Psoas muscle (tissue), 8 donors: ENCODE data around the gene DTNA. TPM values are rescaled to one million over a fixed set of nuclear protein-coding genes. Genes with fewer than 3 reads are reported as not detected.

Experiments
- ATAC-seq, 4 donors: fragments of 200-7000 bp; cut with Tn5 transposase; one replicate each; pipeline ENCODE4 v1.9.1; 2020; ENCODE audit warnings: moderate library complexity in 3 of 4, mild to moderate bottlenecking in 2 of 4
- DNase-seq, 2 donors: peaks; one replicate each; pipeline ENCODE4 v3.0.0-alpha.2; 2020
- H3K27ac ChIP-seq: fragments of 200-600 bp; one replicate; pipeline ENCODE4 v1.8.0; 2022
- H3K27me3 ChIP-seq, 3 donors: fragments of 200-600 bp in 1 of 3; one replicate each; pipeline versions ENCODE4 v1.6.1 to v1.8.0; 2013 to 2022; ENCODE audit warnings: low read length in 2 of 3, mild to moderate bottlenecking in 2 of 3, moderate library complexity in 1 of 3; ENCODE audit not compliant: insufficient read depth in 3 of 3
- H3K36me3 ChIP-seq, 2 donors: fragments of 200-600 bp in 1 of 2; one replicate each; pipeline versions ENCODE4 v1.6.1 to v1.8.0; 2013 to 2022; ENCODE audit warnings: low read depth in 1 of 2, mild to moderate bottlenecking in 1 of 2, moderate library complexity in 1 of 2; ENCODE audit not compliant: insufficient read depth in 1 of 2
- H3K4me1 ChIP-seq: fragments of 200-600 bp; one replicate; pipeline ENCODE4 v1.8.0; 2022
- H3K4me3 ChIP-seq: fragments of 200-600 bp; one replicate; pipeline ENCODE4 v1.8.0; 2022; ENCODE audit warnings: mild to moderate bottlenecking
- H3K9me3 ChIP-seq: fragments of 200-600 bp; one replicate; pipeline ENCODE4 v1.8.0; 2022
- CTCF ChIP-seq: fragments of 200-600 bp; IDR thresholded peaks from one replicate; pipeline ENCODE4 v1.8.0; 2022; ENCODE audit warnings: antibody characterized with exemption
- WGBS, 3 donors: extraction: QIAGEN DNeasy Blood & Tissue Kit; methylation state at CpG; one replicate each; pipeline versions ENCODE4 v1.1.6 to v1.1.7; 2013; 5-methylcytosine and 5-hydroxymethylcytosine counted together
- intact Hi-C, 2 donors: fragments of 100-400 bp; cut with DNase I; formaldehyde crosslinking; loops; one replicate each; pipeline versions ENCODE4 v1.11.0 to v1.14.2; 2022
- polyA plus RNA-seq, 3 donors: library from polyadenylated mRNA; stranded (reverse); fragments of 200-250 nt; gene quantifications; one replicate each; pipeline ENCODE4 v1.2.3, GENCODE V29; 2013
- total RNA-seq, 4 donors: library from RNA; stranded (reverse); fragmentation: NEBNext Ultra II Directional in 2 of 4; extraction: Animal tissue kit (Norgen Biotek cat#: 25700) in 2 of 4; gene quantifications; one replicate each; pipeline versions ENCODE4 v1.2.1 to v1.2.4, GENCODE V29; 2021 to 2023
- donor health status: healthy with polysubstance abuse.
- donor health status: DM: no; HTN: no; CAD: no; lungs with moderate emphysema.
- donor health status: Bipolar disorder and iron deficiency.
- donor health status: healthy.
- donor health status: DM: yes; HTN: yes; CAD: no.
- donor health status: DM: no; HTN: no; CAD: no.
- donor health status: DM: no; HTN: no; CAD: no.
- donor health status: DM: yes; HTN: yes; CAD: no.

The DTNA gene
- total and polyA plus RNA-seq, 7 donors = 12.6 to 103 (median 82.0) TPM

- 88 to 97% (median 93%) methylated on average over 1 of the region's 1 CpG for WGBS, 3 donors
- intact Hi-C loops = no loop called here
- H3K27ac ChIP-seq = no peak overlapping the region
Observed at GRCh38 chr18:34767601-34768027, 57.5 kb downstream of the DTNA start.

GRCh38 chr18:34771958-34772357, 61.9 kb downstream of the DTNA start:
- ATAC-seq (no peak), DNase-seq (no peak)
- WGBS, 3 donors = 96 to 100% (median 97%) methylated on average over 1 of the region's 1 CpG
- Histone ChIP-seq H3K36me3 (peaks cover 0 to 11% of the 10 kb centered on the region in 2 donors), H3K4me1 (peaks cover 28% of the 10 kb centered on the region), H3K4me3 (no peak overlapping the region), H3K27ac (peak overlapping the region; percentile 81), H3K27me3 (no peaks in the 10 kb centered on the region), H3K9me3 (no peaks in the 10 kb centered on the region)
- no peak for TF ChIP-seq CTCF
- intact Hi-C loops = no loop called here

More at GRCh38 chr18:34767601-34768027, 57.5 kb downstream of the DTNA start:
- ATAC-seq = peak in 3 of 4 donors; percentile 35 to 68 (median 60)
- no peak for DNase-seq
- no peak for TF ChIP-seq CTCF
- peaks cover 0 to 25% of the 10 kb centered on the region in 2 donors for H3K36me3 ChIP-seq
- peaks cover 12% of the 10 kb centered on the region for H3K4me1 ChIP-seq
- H3K4me3 ChIP-seq = no peak overlapping the region
- no peaks in the 10 kb centered on the region for H3K27me3 ChIP-seq
- H3K9me3 ChIP-seq = no peaks in the 10 kb centered on the region

GRCh38 chr18:34772887-34773286, 62.8 kb downstream of the DTNA start:
- intact Hi-C loops = no loop called here

GRCh38 chr18:34773378-34773777, 63.3 kb downstream of the DTNA start:
- Histone ChIP-seq H3K36me3 (no peaks in the 10 kb centered on the region), H3K27ac (peak overlapping the region; percentile 81), H3K4me1 (peaks cover 28% of the 10 kb centered on the region), H3K27me3 (no peaks in the 10 kb centered on the region), H3K9me3 (no peaks in the 10 kb centered on the region), H3K4me3 (peak overlapping the region; percentile 31)
- no peak for TF ChIP-seq CTCF
- 7 to 24% (median 13%) methylated on average over 2 of the region's 2 CpGs for WGBS, 3 donors
- DNase-seq = no peak
- intact Hi-C loops = no loop called here
- ATAC-seq = no peak

More at GRCh38 chr18:34772887-34773286, 62.8 kb downstream of the DTNA start:
- Histone ChIP-seq H3K36me3 (peaks cover 0 to 2% of the 10 kb centered on the region in 2 donors), H3K27me3 (no peaks in the 10 kb centered on the region), H3K27ac (peak overlapping the region; percentile 81), H3K4me1 (peaks cover 28% of the 10 kb centered on the region), H3K4me3 (no peak overlapping the region), H3K9me3 (no peaks in the 10 kb centered on the region)
- ATAC-seq (peak; percentile 83 to 94 (median 89)), DNase-seq (peak in 1 of 2 donors; percentile 48)
- no peak for TF ChIP-seq CTCF
- 22 to 39% (median 31%) methylated on average over 2 of the region's 2 CpGs for WGBS, 3 donors
